Measurements from ENCODE around the gene NCOA5.

NCOA5 gene

GRCh38 chr20:46031014-46031569, 58.7 kb downstream of the NCOA5 start:
- peaks cover 100% of the 10 kb centered on the region for H3K27me3 ChIP-seq (ENCODE audit: insufficient read depth, low read length)
- H3K4me1 ChIP-seq (ENCODE audit: insufficient read depth, low read length), result peaks cover 8% of the 10 kb centered on the region; the same call in 1 of the 2 replicates

DNA sequence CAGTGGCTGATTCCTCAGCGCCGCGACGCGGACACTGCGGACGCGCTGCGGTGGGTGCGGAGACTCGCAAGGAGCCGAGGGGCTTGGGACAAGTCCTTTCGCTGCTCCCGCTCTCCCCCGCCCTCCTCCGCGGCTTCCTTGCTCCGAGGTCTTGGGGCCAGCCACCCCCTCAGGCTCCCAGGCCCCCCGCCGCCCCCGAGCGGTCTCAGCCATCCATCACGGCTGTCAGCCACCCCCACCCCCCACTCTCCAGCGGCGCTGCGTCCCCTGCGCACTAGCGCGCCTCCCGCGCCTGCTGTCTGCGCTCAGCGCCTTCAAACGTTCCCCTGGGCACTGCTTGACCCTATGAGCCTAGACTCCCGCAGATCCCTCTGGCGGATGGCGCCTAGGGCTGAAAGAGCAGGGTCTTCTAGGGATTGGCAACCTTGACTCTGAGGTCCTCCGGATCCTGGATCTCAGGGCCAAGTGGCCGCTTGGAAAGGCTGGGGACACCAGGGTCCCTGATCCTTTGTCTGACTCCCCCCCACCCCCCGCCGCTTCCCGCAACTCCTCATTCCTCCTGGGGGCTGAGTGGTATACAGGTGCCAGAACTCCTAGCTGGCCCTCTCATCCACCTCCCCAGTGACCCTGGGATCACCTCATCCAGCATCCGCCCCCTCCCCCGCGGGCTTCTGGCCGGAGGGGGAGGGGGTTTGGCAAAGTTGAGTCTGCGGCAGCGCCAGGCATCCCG, 59.3 kb downstream of the NCOA5 start:
- H3K9ac ChIP-seq (ENCODE audit: low read depth, low read length), result no peak overlapping the region
- peaks cover 8% of the 10 kb centered on the region; the same call in 1 of the 2 replicates for H3K4me1 ChIP-seq (ENCODE audit: insufficient read depth, low read length)
- no peaks in the 10 kb centered on the region for H3K9me3 ChIP-seq (ENCODE audit: insufficient read depth, low read depth, low read length)
- no peak overlapping the region for H3K27ac ChIP-seq (ENCODE audit: low read length)
- H3K4me3 ChIP-seq (ENCODE audit: low read length), result no peak overlapping the region
- no peaks in the 10 kb centered on the region for H3K36me3 ChIP-seq (ENCODE audit: insufficient read depth, low read depth, low read length)
- H3K27me3 ChIP-seq (ENCODE audit: insufficient read depth, low read length), result peaks cover 100% of the 10 kb centered on the region

More at GRCh38 chr20:46031014-46031569, 58.7 kb downstream of the NCOA5 start:
- no peaks in the 10 kb centered on the region for H3K36me3 ChIP-seq (ENCODE audit: insufficient read depth, low read depth, low read length)
- no peak overlapping the region for H3K27ac ChIP-seq (ENCODE audit: low read length)
- H3K9me3 ChIP-seq (ENCODE audit: insufficient read depth, low read depth, low read length), result no peaks in the 10 kb centered on the region
- H3K4me3 ChIP-seq (ENCODE audit: low read length), result peak overlapping the region; percentile 80
- no peak overlapping the region for H3K9ac ChIP-seq (ENCODE audit: low read depth, low read length)

- H3K4me1 ChIP-seq (ENCODE audit: insufficient read depth, low read length), result peaks cover 8% of the 10 kb centered on the region; the same call in 1 of the 2 replicates
- no peak within 1 kb of the TSS for H3K27ac ChIP-seq (ENCODE audit: low read length)
- H3K4me3 ChIP-seq (ENCODE audit: low read length), result no peak within 1 kb of the TSS
- H3K9me3 ChIP-seq (ENCODE audit: insufficient read depth, low read depth, low read length), result no peaks in the 10 kb centered on the region
- no peaks in the 10 kb centered on the region for H3K36me3 ChIP-seq (ENCODE audit: insufficient read depth, low read depth, low read length)
- peaks cover 100% of the 10 kb centered on the region for H3K27me3 ChIP-seq (ENCODE audit: insufficient read depth, low read length)
- H3K9ac ChIP-seq (ENCODE audit: low read depth, low read length), result no peak within 1 kb of the TSS
Measured at GRCh38 chr20:46028772-46029371, 60.9 kb downstream of the NCOA5 start, which contains the start of gene SLC12A5. Gene SLC12A5, plus strand, starts transcription at chr20:46029215. Its CDS starts 130 bp downstream, at chr20:46029345.

- H3K9ac ChIP-seq (ENCODE audit: low read depth, low read length), result no peak overlapping the region
- no peaks in the 10 kb centered on the region for H3K9me3 ChIP-seq (ENCODE audit: insufficient read depth, low read depth, low read length)
- H3K4me3 ChIP-seq (ENCODE audit: low read length), result no peak overlapping the region
- H3K4me1 ChIP-seq (ENCODE audit: insufficient read depth, low read length), result peaks cover 8% of the 10 kb centered on the region; the same call in 1 of the 2 replicates
- peaks cover 100% of the 10 kb centered on the region for H3K27me3 ChIP-seq (ENCODE audit: insufficient read depth, low read length)
- no peak overlapping the region for H3K27ac ChIP-seq (ENCODE audit: low read length)
- H3K36me3 ChIP-seq (ENCODE audit: insufficient read depth, low read depth, low read length), result no peaks in the 10 kb centered on the region
Measured at GRCh38 chr20:46028110-46028509, 61.7 kb downstream of the NCOA5 start.

DNA sequence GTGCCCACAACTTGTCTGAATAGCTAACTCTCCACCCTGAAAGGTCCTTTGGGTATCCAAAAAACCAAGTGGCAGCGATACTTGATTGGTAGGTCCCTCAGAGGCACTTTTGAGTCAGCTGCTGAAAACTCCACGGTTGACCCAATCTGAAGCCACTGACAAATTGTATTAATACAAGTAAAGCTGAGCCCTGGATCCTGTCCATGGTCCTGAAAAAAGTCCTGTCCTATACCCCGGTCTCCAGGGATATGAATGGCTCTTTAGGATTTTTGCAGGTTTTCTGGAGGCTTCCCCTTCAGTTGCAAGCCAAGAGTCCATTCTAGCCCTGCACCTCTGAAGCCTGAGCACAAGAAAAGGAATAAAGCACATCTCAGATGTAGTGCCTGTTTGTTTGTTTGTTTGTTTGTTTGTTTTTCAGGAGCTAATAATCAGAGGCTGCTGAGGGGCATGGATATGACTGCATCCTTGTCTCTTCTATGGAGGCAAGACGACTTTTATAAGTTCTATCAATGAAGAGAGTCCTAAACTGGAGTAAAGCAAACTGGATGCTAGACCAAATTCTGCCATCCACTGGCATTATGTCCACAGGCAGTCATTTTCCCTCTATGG, 62.4 kb downstream of the NCOA5 start:
- Histone ChIP-seq H3K4me1 (ENCODE audit: insufficient read depth, low read length) (peaks cover 8% of the 10 kb centered on the region; the same call in 1 of the 2 replicates), H3K4me3 (ENCODE audit: low read length) (no peak overlapping the region), H3K9me3 (ENCODE audit: insufficient read depth, low read depth, low read length) (no peaks in the 10 kb centered on the region), H3K27ac (ENCODE audit: low read length) (no peak overlapping the region), H3K9ac (ENCODE audit: low read depth, low read length) (no peak overlapping the region), H3K36me3 (ENCODE audit: insufficient read depth, low read depth, low read length) (no peaks in the 10 kb centered on the region), H3K27me3 (ENCODE audit: insufficient read depth, low read length) (peaks cover 95% of the 10 kb centered on the region)

GRCh38 chr20:46025376-46025783, 64.4 kb downstream of the NCOA5 start:
- peaks cover 4% of the 10 kb centered on the region; the same call in 1 of the 2 replicates for H3K4me1 ChIP-seq (ENCODE audit: insufficient read depth, low read length)
- H3K4me3 ChIP-seq (ENCODE audit: low read length), result no peak overlapping the region
- no peak overlapping the region for H3K27ac ChIP-seq (ENCODE audit: low read length)
- no peaks in the 10 kb centered on the region for H3K9me3 ChIP-seq (ENCODE audit: insufficient read depth, low read depth, low read length)
- no peaks in the 10 kb centered on the region for H3K36me3 ChIP-seq (ENCODE audit: insufficient read depth, low read depth, low read length)
- no peak overlapping the region for H3K9ac ChIP-seq (ENCODE audit: low read depth, low read length)
- peaks cover 82% of the 10 kb centered on the region for H3K27me3 ChIP-seq (ENCODE audit: insufficient read depth, low read length)

GRCh38 chr20:46023999-46024398, 65.8 kb downstream of the NCOA5 start:
- H3K4me1 ChIP-seq (ENCODE audit: insufficient read depth, low read length), result peaks cover 4% of the 10 kb centered on the region; the same call in 1 of the 2 replicates
- H3K27ac ChIP-seq (ENCODE audit: low read length), result no peak overlapping the region
- no peak overlapping the region for H3K9ac ChIP-seq (ENCODE audit: low read depth, low read length)
- peaks cover 68% of the 10 kb centered on the region for H3K27me3 ChIP-seq (ENCODE audit: insufficient read depth, low read length)
- no peak overlapping the region for H3K4me3 ChIP-seq (ENCODE audit: low read length)
- H3K36me3 ChIP-seq (ENCODE audit: insufficient read depth, low read depth, low read length), result no peaks in the 10 kb centered on the region
- H3K9me3 ChIP-seq (ENCODE audit: insufficient read depth, low read depth, low read length), result no peaks in the 10 kb centered on the region

GRCh38 chr20:46023148-46023484, 66.6 kb downstream of the NCOA5 start:
- no peak overlapping the region for H3K9ac ChIP-seq (ENCODE audit: low read depth, low read length)
- no peak overlapping the region for H3K4me3 ChIP-seq (ENCODE audit: low read length)
- H3K36me3 ChIP-seq (ENCODE audit: insufficient read depth, low read depth, low read length), result no peaks in the 10 kb centered on the region
- peaks cover 59% of the 10 kb centered on the region for H3K27me3 ChIP-seq (ENCODE audit: insufficient read depth, low read length)
- H3K27ac ChIP-seq (ENCODE audit: low read length), result no peak overlapping the region
- H3K4me1 ChIP-seq (ENCODE audit: insufficient read depth, low read length), result peaks cover 4% of the 10 kb centered on the region; the same call in 1 of the 2 replicates
- H3K9me3 ChIP-seq (ENCODE audit: insufficient read depth, low read depth, low read length), result no peaks in the 10 kb centered on the region

DNA sequence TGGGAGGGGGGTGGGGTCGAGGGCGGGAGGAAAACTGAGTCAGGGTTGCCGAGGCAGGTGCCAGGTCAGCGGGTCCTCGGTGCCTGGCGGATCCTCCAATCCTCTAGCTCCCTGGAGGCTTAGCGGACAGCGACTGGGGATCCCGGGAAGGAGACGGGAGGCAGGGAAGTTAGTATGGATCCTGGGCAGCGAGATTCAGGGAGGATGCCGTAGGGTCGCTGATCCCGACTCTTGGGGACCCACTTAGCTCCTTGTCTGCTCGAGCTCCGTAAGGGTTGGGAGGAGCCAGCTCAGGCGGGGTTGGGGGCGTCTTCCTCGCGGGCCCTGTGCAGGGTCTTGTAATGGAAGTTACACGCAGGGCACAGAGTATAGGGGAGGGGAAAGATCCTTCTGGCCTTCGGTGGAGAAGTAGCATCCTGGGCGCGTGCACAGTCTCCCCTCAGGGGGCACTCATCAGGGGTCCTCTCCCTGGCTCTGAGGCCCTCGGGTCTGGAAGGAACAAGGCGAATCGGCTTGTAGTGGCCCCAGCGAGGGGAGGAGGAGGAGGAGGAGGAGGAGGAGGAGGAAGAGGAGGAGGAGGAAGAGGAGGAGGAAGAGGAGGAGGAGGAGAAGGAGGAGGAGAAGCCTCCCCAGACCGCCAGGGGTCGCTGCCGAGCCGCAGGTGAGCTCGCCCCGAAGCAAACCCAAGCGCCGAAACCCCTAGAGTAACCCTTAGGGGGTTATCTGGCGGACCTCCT, 67.2 kb downstream of the NCOA5 start:
- no peaks in the 10 kb centered on the region for H3K36me3 ChIP-seq (ENCODE audit: insufficient read depth, low read depth, low read length)
- H3K4me1 ChIP-seq (ENCODE audit: insufficient read depth, low read length), result peaks cover 4% of the 10 kb centered on the region; the same call in 1 of the 2 replicates
- no peaks in the 10 kb centered on the region for H3K9me3 ChIP-seq (ENCODE audit: insufficient read depth, low read depth, low read length)
- H3K27ac ChIP-seq (ENCODE audit: low read length), result no peak overlapping the region
- H3K27me3 ChIP-seq (ENCODE audit: insufficient read depth, low read length), result peaks cover 54% of the 10 kb centered on the region
- H3K4me3 ChIP-seq (ENCODE audit: low read length), result peak overlapping the region; percentile 79
- no peak overlapping the region for H3K9ac ChIP-seq (ENCODE audit: low read depth, low read length)

DNA sequence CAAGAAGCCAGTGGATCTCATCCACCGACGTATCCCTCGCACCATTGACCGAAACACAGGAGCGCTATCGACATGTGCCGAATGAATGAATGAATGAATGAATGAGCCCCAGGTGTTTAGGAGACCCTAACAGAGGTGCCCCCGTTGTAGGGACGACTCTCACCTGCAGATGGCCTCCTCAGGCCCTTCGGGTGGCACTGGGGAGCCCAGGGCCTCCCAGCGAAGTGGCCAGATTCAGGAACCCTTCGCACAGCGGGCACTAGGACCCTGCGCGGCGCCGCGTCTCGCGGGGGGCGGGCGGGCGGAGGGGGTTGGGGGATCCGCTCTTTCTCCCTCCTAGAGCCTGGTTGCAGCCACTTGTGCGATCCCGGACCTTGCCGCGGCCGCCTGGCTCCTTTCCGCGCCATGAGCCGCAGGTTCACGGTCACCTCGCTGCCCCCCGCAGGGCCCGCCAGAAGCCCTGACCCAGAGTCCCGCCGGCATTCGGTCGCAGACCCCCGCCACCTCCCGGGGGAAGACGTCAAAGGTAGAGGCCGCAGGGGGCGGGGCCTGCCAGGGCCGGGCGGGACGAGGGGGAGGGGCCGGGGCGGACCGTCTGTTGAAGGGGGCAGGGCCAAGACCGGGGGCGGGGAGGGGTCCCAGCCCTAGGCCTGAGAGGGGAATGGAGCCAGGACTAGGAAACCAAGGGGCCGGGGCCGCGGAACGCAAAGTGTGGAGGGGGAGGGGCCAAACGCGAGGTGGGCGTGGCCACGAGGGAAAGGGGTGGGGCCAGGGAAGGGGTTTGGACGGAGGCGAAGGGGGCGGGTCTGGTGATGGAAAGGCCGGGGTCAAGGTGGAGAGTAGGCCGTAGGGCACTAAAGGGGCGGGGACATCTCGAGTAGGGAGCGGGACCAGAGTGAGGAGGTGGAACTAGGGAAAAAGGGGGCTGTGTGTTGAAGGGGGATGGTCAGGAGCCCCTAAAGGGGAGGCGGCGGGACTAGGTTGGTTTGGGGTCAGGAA, 68.1 kb downstream of the NCOA5 start:
- Histone ChIP-seq H3K27me3 (ENCODE audit: insufficient read depth, low read length) (peaks cover 44% of the 10 kb centered on the region), H3K9ac (ENCODE audit: low read depth, low read length) (peak overlapping the region; percentile 67; the same call in 1 of the 2 replicates), H3K4me1 (ENCODE audit: insufficient read depth, low read length) (peaks cover 4% of the 10 kb centered on the region; the same call in 1 of the 2 replicates), H3K4me3 (ENCODE audit: low read length) (peak overlapping the region; percentile 79), H3K27ac (ENCODE audit: low read length) (no peak overlapping the region), H3K9me3 (ENCODE audit: insufficient read depth, low read depth, low read length) (no peaks in the 10 kb centered on the region), H3K36me3 (ENCODE audit: insufficient read depth, low read depth, low read length) (no peaks in the 10 kb centered on the region)
